ENCODE measurements around the gene ASTN2.

Gene ASTN2

GRCh38 chr9:116547729-116548426 is 867.0 kb downstream of the ASTN2 start:
- no peak for DNase-seq

- DNase-seq = no peak
Measured at GRCh38 chr9:116546711-116547581, 867.9 kb downstream of the ASTN2 start.

- no peak for DNase-seq
Measured at GRCh38 chr9:116544896-116545295, 870.0 kb downstream of the ASTN2 start.

GRCh38 chr9:116543731-116544400 is 871.0 kb downstream of the ASTN2 start:
- no peak for DNase-seq

GRCh38 chr9:116541402-116541801 is 873.5 kb downstream of the ASTN2 start:
- no peak for DNase-seq

- DNase-seq = no peak
Measured at GRCh38 chr9:116539549-116539948, 875.3 kb downstream of the ASTN2 start.

GRCh38 chr9:116525611-116526010 is 889.2 kb downstream of the ASTN2 start:
- no peak for DNase-seq

- no peak for DNase-seq
Measured at GRCh38 chr9:116524778-116525470, 889.9 kb downstream of the ASTN2 start.

GRCh38 chr9:116520218-116520617 is 894.6 kb downstream of the ASTN2 start:
- no peak for DNase-seq

GRCh38 chr9:116516456-116516855 is 898.4 kb downstream of the ASTN2 start:
- DNase-seq = no peak

- no peak for DNase-seq
Measured at GRCh38 chr9:116515541-116515940, 899.3 kb downstream of the ASTN2 start.

GRCh38 chr9:116506685-116507084 is 908.2 kb downstream of the ASTN2 start:
- no peak for DNase-seq

GRCh38 chr9:116504893-116505480 is 909.9 kb downstream of the ASTN2 start:
- no peak for DNase-seq

GRCh38 chr9:116504081-116504480 is 910.8 kb downstream of the ASTN2 start:
- no peak for DNase-seq

- no peak for DNase-seq
Measured at GRCh38 chr9:116502746-116503145, 912.1 kb downstream of the ASTN2 start.

- DNase-seq = no peak
Measured at GRCh38 chr9:116501871-116502270, 913.0 kb downstream of the ASTN2 start.

GRCh38 chr9:116499986-116500871 is 914.6 kb downstream of the ASTN2 start:
- no peak for DNase-seq

GRCh38 chr9:116499434-116499833 is 915.4 kb downstream of the ASTN2 start:
- DNase-seq = no peak

- no peak for DNase-seq
Measured at GRCh38 chr9:116497095-116497890, 917.6 kb downstream of the ASTN2 start.

- no peak for DNase-seq
Measured at GRCh38 chr9:116496167-116496566, 918.7 kb downstream of the ASTN2 start.

GRCh38 chr9:116495725-116496124 is 919.1 kb downstream of the ASTN2 start:
- no peak for DNase-seq

Data from NCI-H526 treated with DMSO at 0.1 percent for 48 hours (cell line).